HG02571 (cell line): Measurements from ENCODE around the gene CDH3.
A peak's percentile ranks its signal among the peaks of the same experiment; 100 is the strongest.
"Not testable (repeated sequence)": the region's sequence is repeated elsewhere in the genome, so short reads cannot be mapped to it uniquely, and the experiment has no call there.

ENCODE experiments used
- ATAC-seq: cut with Tn5 transposase; IDR thresholded peaks from one replicate; pipeline ENCODE4 v1.9.1; 2021; ENCODE audit warnings: mild to moderate bottlenecking, moderate library complexity; ENCODE audit not compliant: unreplicated experiment

The CDH3 gene

GRCh38 chr16:68698091-68698490 lies 53.0 kb downstream of the CDH3 start:
- no peak for ATAC-seq

- no peak for ATAC-seq
These were observed 55.0 kb downstream of the CDH3 start for GRCh38 chr16:68700120-68700519.

- no peak for ATAC-seq
These were observed 55.7 kb downstream of the CDH3 start for GRCh38 chr16:68700831-68701230.

GRCh38 chr16:68704232-68704867 lies 59.2 kb downstream of the CDH3 start:
- no peak for ATAC-seq

GRCh38 chr16:68707340-68708152 lies 62.4 kb downstream of the CDH3 start:
- no peak for ATAC-seq

- no peak for ATAC-seq
These were observed 65.1 kb downstream of the CDH3 start for GRCh38 chr16:68710211-68710610.

- ATAC-seq = no peak
These were observed 66.5 kb downstream of the CDH3 start for GRCh38 chr16:68711421-68712139.

GRCh38 chr16:68713361-68713760 lies 68.3 kb downstream of the CDH3 start:
- ATAC-seq = no peak

GRCh38 chr16:68715471-68715870 lies 70.4 kb downstream of the CDH3 start:
- no peak for ATAC-seq

GRCh38 chr16:68716516-68716915 lies 71.4 kb downstream of the CDH3 start:
- ATAC-seq = not testable (repeated sequence)

GRCh38 chr16:68717684-68718083 lies 72.6 kb downstream of the CDH3 start:
- ATAC-seq = no peak

- ATAC-seq = no peak
These were observed 73.5 kb downstream of the CDH3 start for GRCh38 chr16:68718590-68718989.

- peak; percentile 72 for ATAC-seq
These were observed 74.9 kb downstream of the CDH3 start for GRCh38 chr16:68719993-68720489.

GRCh38 chr16:68722119-68723024 lies 77.3 kb downstream of the CDH3 start:
- no peak for ATAC-seq

GRCh38 chr16:68724797-68725196 lies 79.7 kb downstream of the CDH3 start:
- no peak for ATAC-seq

- ATAC-seq = no peak
These were observed 83.4 kb downstream of the CDH3 start for GRCh38 chr16:68728523-68728922.

- no peak for ATAC-seq
These were observed 86.5 kb downstream of the CDH3 start for GRCh38 chr16:68731637-68732036.

GRCh38 chr16:68732042-68732680 lies 87.1 kb downstream of the CDH3 start:
- ATAC-seq = no peak

- no peak for ATAC-seq
These were observed 87.8 kb downstream of the CDH3 start for GRCh38 chr16:68732741-68733399.

GRCh38 chr16:68733570-68733969 lies 88.5 kb downstream of the CDH3 start:
- ATAC-seq = no peak
